Mesenchymal stem cell (in vitro differentiated cells and primary cell): ENCODE results near the gene LARGE1.

Source experiments
- DNase-seq: peaks from one replicate; pipeline ENCODE4 v3.0.0-alpha.2; 2013
- H2AFZ ChIP-seq: one replicate; pipeline ENCODE4 v1.6.1; 2013; ENCODE audit warnings: low read depth, mild to moderate bottlenecking, control low read depth, inconsistent platforms, low read length, moderate library complexity
- H2AK5ac ChIP-seq: 2 replicates; pipeline ENCODE4 v1.6.1; 2013; ENCODE audit warnings: low read length, moderate library complexity, mild to moderate bottlenecking, inconsistent platforms; ENCODE audit not compliant: severe bottlenecking
- H2BK120ac ChIP-seq: one replicate; pipeline ENCODE4 v1.6.1; 2013; ENCODE audit warnings: low read depth, mild to moderate bottlenecking, inconsistent platforms, low read length, moderate library complexity
- H2BK12ac ChIP-seq, 2 experiments: one replicate each; pipeline ENCODE4 v1.6.1; 2013; ENCODE audit warnings: inconsistent platforms in 2 of 2, low read length in 2 of 2, mild to moderate bottlenecking in 2 of 2, moderate library complexity in 2 of 2, control low read depth in 1 of 2
- H2BK15ac ChIP-seq: one replicate; pipeline ENCODE4 v1.6.1; 2013; ENCODE audit warnings: mild to moderate bottlenecking, low read depth, inconsistent platforms; ENCODE audit not compliant: poor library complexity, severe bottlenecking
- H2BK5ac ChIP-seq: 2 replicates; pipeline ENCODE4 v1.6.1; 2013; ENCODE audit warnings: low read depth, mild to moderate bottlenecking, low read length, control low read depth, inconsistent platforms; ENCODE audit not compliant: poor library complexity, severe bottlenecking
- H3K14ac ChIP-seq, 2 experiments: one replicate each; pipeline ENCODE4 v1.6.1; 2013; ENCODE audit warnings: inconsistent platforms in 2 of 2, low read length in 2 of 2, control low read depth in 1 of 2, mild to moderate bottlenecking in 1 of 2, moderate library complexity in 1 of 2
- H3K18ac ChIP-seq, 2 experiments: one replicate each; pipeline ENCODE4 v1.6.1; 2013; ENCODE audit warnings: inconsistent platforms in 2 of 2, low read length in 2 of 2, control low read depth in 1 of 2, low read depth in 1 of 2, mild to moderate bottlenecking in 1 of 2
- H3K23ac ChIP-seq, 2 experiments: one replicate each; pipeline ENCODE4 v1.6.1; 2013; ENCODE audit warnings: inconsistent platforms in 2 of 2, low read length in 2 of 2, mild to moderate bottlenecking in 2 of 2, moderate library complexity in 2 of 2, control low read depth in 1 of 2
- H3K27ac ChIP-seq: 2 replicates; pipeline ENCODE4 v1.5.1; 2013; ENCODE audit warnings: mild to moderate bottlenecking, moderate library complexity, low read length, control low read depth, inconsistent platforms; ENCODE audit not compliant: poor library complexity, severe bottlenecking
- H3K27me3 ChIP-seq, 2 experiments: 2 replicates each; pipeline versions ENCODE4 v1.6.1 to v1.7.0; 2013; ENCODE audit warnings: low read length in 2 of 2, mild to moderate bottlenecking in 2 of 2, moderate library complexity in 2 of 2, control low read depth in 1 of 2, inconsistent platforms in 1 of 2; ENCODE audit not compliant: control insufficient read depth in 1 of 2, insufficient read depth in 1 of 2
- H3K36me3 ChIP-seq, 2 experiments: 2 replicates each; pipeline versions ENCODE4 v1.6.1 to v1.7.0; 2013; ENCODE audit warnings: low read length in 2 of 2, control low read depth in 1 of 2, inconsistent platforms in 1 of 2, low read depth in 1 of 2, mild to moderate bottlenecking in 1 of 2; ENCODE audit not compliant: insufficient read depth in 2 of 2, control insufficient read depth in 1 of 2
- H3K4ac ChIP-seq, 2 experiments: one replicate each; pipeline ENCODE4 v1.6.1; 2013; ENCODE audit warnings: inconsistent platforms in 2 of 2, low read length in 2 of 2, mild to moderate bottlenecking in 2 of 2, moderate library complexity in 2 of 2, control low read depth in 1 of 2, low read depth in 1 of 2
- H3K4me1 ChIP-seq: 2 replicates; pipeline ENCODE4 v1.6.1; 2013; ENCODE audit warnings: low read depth, low read length, control low read depth; ENCODE audit not compliant: control insufficient read depth, insufficient read depth
- H3K4me2 ChIP-seq: 2 replicates; pipeline ENCODE4 v1.6.1; 2013; ENCODE audit warnings: low read length, mild to moderate bottlenecking, inconsistent platforms; ENCODE audit not compliant: poor library complexity, severe bottlenecking
- H3K4me3 ChIP-seq, 2 experiments: 2 replicates each; pipeline versions ENCODE4 v1.5.1 to v1.7.0; 2013; ENCODE audit warnings: low read length in 2 of 2, mild to moderate bottlenecking in 2 of 2, control low read depth in 1 of 2, low read depth in 1 of 2; ENCODE audit not compliant: insufficient read depth in 1 of 2
- H3K79me1 ChIP-seq: replicated peaks from 2 replicates; pipeline ENCODE4 v1.6.1; 2013; ENCODE audit warnings: mild to moderate bottlenecking, control low read depth, low read length, inconsistent platforms; ENCODE audit not compliant: poor library complexity, severe bottlenecking
- H3K9ac ChIP-seq: 2 replicates; pipeline ENCODE4 v1.7.0; 2013; ENCODE audit warnings: mild to moderate bottlenecking, low read length, moderate library complexity
- H3K9me3 ChIP-seq: 2 replicates; pipeline ENCODE4 v1.7.0; 2013; ENCODE audit warnings: mild to moderate bottlenecking, low read length; ENCODE audit not compliant: control insufficient read depth
- H4K8ac ChIP-seq: one replicate; pipeline ENCODE4 v1.6.1; 2013; ENCODE audit warnings: inconsistent platforms, mild to moderate bottlenecking, low read length, moderate library complexity
- H4K91ac ChIP-seq: one replicate; pipeline ENCODE4 v1.6.1; 2013; ENCODE audit warnings: mild to moderate bottlenecking, low read length, inconsistent platforms
- WGBS: methylation state at CpG from one replicate; pipeline ENCODE4 v1.1.7; 2013; ENCODE audit warnings: mixed read lengths; 5-methylcytosine and 5-hydroxymethylcytosine counted together

Gene LARGE1

DNA sequence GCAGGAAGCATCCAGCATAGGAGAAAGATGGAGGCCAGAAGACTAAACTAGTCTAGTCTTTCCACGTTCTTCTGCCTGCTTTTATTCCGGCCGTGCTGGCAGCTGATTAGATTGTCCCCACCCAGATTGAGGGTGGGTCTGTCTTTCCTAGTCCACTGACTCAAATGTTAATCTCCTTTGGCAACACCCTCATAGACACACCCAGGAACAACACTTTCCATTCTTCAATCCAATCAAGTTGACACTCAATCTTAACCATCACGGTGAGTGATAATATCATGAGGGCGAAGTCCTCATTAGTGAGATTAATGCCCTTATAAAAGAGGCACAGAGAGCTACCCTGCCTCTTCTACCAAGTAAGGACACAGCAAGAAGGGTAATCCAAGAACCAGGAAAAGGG lies 424.2 kb downstream of the LARGE1 start:
- Histone ChIP-seq H3K23ac (no peak overlapping the region), H2BK5ac (no peak overlapping the region), H4K8ac (no peak overlapping the region), H3K9me3 (no peaks in the 10 kb centered on the region), H3K4me2 (no peak overlapping the region), H3K36me3 (no peaks in the 10 kb centered on the region), H3K14ac (no peak overlapping the region), H3K4ac (no peak overlapping the region), H3K18ac (no peak overlapping the region), H4K91ac (no peak overlapping the region), H2BK12ac (no peak overlapping the region), H2AK5ac (no peak overlapping the region), H3K27ac (no peak overlapping the region), H3K27me3 (no peaks in the 10 kb centered on the region), H2BK15ac (no peak overlapping the region), H3K9ac (no peak overlapping the region), H3K79me1 (no peaks in the 10 kb centered on the region), H2AFZ (no peak overlapping the region), H3K4me1 (peaks cover 4% of the 10 kb centered on the region), H2BK120ac (no peak overlapping the region), H3K4me3 (no peak overlapping the region)
- no peak for DNase-seq
- 93% methylated on average over 5 of the region's 5 CpGs for WGBS

DNA sequence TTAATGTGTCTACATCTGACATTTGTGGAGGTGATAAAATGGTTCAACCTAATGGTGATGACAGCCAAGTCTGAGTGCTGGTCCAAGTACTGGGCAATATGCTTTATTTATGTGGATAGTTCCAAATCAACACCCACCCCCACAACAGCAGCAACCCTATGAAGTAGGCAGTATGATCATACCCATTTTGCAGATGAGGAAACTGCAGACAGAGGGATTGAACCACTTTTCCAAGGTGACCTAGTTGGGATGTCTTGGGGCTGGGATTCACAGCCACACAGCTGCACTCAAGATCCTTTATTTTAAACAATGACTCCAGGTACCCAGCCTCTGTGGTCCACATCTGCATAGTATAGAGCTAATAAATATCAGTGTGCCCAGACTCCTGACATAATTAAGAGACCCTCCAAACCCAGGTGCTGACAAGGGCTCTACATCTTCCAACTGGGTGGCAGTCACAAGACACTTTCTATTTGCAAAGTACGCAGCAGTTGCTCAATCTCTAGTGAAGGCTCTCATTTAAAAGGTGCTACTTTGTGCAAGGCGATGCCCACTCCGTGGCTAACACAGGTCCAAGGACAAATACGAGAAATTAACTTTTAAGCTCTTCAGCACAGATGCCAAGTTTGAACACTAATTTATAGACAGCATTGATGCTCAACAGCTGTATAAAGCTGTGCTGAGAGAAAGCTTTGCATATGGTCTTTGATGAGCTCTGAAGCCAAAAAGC lies 426.6 kb downstream of the LARGE1 start:
- 92% methylated on average over 3 of the region's 4 CpGs for WGBS
- H2BK12ac ChIP-seq, result no peak overlapping the region
- H2AK5ac ChIP-seq, result no peak overlapping the region
- no peaks in the 10 kb centered on the region for H3K9me3 ChIP-seq
- H2AFZ ChIP-seq, result no peak overlapping the region
- H3K36me3 ChIP-seq, result no peaks in the 10 kb centered on the region
- no peak overlapping the region for H3K14ac ChIP-seq
- H3K4ac ChIP-seq, result no peak overlapping the region
- H3K9ac ChIP-seq, result no peak overlapping the region
- H2BK15ac ChIP-seq, result no peak overlapping the region
- H3K4me2 ChIP-seq, result no peak overlapping the region
- H2BK5ac ChIP-seq, result no peak overlapping the region
- H3K4me1 ChIP-seq, result peaks cover 4% of the 10 kb centered on the region
- H3K18ac ChIP-seq, result no peak overlapping the region
- DNase-seq, result no peak
- H4K91ac ChIP-seq, result no peak overlapping the region
- no peak overlapping the region for H2BK120ac ChIP-seq
- H3K27ac ChIP-seq, result no peak overlapping the region
- no peak overlapping the region for H3K23ac ChIP-seq
- H3K27me3 ChIP-seq, result no peaks in the 10 kb centered on the region
- no peaks in the 10 kb centered on the region for H3K79me1 ChIP-seq
- no peak overlapping the region for H4K8ac ChIP-seq
- H3K4me3 ChIP-seq, result no peak overlapping the region

DNA sequence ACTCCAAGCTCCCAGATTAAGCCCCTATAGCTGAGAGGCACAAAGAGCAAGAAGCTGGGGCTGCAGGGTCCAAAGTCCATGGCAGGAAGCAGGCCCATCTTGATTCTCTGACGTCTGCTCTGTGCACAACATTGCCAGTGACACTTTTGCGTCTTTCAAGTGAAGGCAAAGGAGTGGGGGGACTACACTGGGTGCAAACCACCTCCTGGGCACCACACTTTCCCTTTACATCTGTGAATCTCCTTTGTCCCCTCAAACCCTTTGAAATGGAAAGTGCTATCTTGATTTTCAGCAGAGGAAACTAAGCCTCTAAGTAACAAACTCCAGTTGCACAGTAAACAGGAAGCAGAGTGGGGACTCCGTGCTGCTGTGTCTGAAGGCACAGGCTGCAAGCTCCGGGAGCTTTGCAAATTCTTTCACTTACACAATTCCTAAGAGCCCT lies 428.0 kb downstream of the LARGE1 start:
- Histone ChIP-seq H3K18ac (no peak overlapping the region), H3K27ac (no peak overlapping the region), H3K9me3 (no peaks in the 10 kb centered on the region), H3K14ac (peak overlapping the region in 1 of 2 experiments; percentile 18), H3K36me3 (no peaks in the 10 kb centered on the region), H3K23ac (no peak overlapping the region), H2AFZ (no peak overlapping the region), H3K4me3 (no peak overlapping the region), H2BK12ac (peak overlapping the region in 1 of 2 experiments; percentile 3), H2BK120ac (no peak overlapping the region), H3K9ac (no peak overlapping the region), H2AK5ac (no peak overlapping the region), H3K79me1 (no peaks in the 10 kb centered on the region), H4K8ac (no peak overlapping the region), H2BK15ac (no peak overlapping the region), H3K4me2 (no peak overlapping the region), H4K91ac (peak overlapping the region; percentile 44), H3K4ac (no peak overlapping the region), H2BK5ac (no peak overlapping the region), H3K27me3 (no peaks in the 10 kb centered on the region), H3K4me1 (peaks cover 4% of the 10 kb centered on the region)
- 25% methylated on average over 4 of the region's 4 CpGs for WGBS
- peak; percentile 51 for DNase-seq

DNA sequence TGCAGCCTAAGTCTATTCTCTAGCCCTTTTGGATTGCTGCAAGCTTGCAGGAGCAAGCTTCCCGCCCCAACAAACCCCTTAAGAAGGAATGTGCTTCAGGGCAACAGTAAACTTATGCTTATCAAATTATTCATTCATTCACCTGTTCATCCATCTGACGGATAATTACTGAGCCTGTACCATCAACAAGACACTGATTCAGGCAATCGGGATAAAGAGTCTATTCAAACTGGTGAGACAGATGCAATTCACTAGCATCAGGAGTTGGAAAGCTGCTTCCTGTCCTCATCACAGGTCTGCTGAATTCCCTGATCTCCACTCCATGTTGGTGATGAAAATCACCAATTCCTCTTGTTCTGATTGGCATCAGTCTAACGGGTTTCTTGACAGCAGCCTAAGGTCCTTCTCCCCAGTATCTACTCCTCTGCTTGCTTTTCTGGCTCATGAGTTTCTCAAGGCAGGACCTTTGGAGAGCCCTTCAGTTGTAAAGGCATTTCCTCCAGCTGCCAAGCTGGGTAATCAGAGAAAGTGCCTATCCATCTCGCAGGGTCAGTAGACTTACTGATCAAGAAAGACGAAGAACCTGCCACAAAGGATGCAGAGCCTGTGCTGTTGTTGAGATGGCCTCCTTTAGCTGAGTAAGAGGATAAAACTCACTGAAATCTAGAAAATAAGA lies 433.1 kb downstream of the LARGE1 start:
- no peak overlapping the region for H2BK120ac ChIP-seq
- H2BK15ac ChIP-seq, result no peak overlapping the region
- no peak overlapping the region for H3K4me3 ChIP-seq
- H3K23ac ChIP-seq, result no peak overlapping the region
- no peak overlapping the region for H2BK5ac ChIP-seq
- WGBS, result 93% methylated on average over 6 of the region's 6 CpGs
- no peak overlapping the region for H2AK5ac ChIP-seq
- H3K79me1 ChIP-seq, result no peaks in the 10 kb centered on the region
- no peak overlapping the region for H3K27ac ChIP-seq
- no peak overlapping the region for H3K18ac ChIP-seq
- H4K8ac ChIP-seq, result no peak overlapping the region
- H3K36me3 ChIP-seq, result no peaks in the 10 kb centered on the region
- no peak overlapping the region for H2BK12ac ChIP-seq
- no peak overlapping the region for H3K14ac ChIP-seq
- no peak overlapping the region for H3K9ac ChIP-seq
- H4K91ac ChIP-seq, result no peak overlapping the region
- no peaks in the 10 kb centered on the region for H3K9me3 ChIP-seq
- H3K27me3 ChIP-seq, result no peaks in the 10 kb centered on the region
- H3K4me2 ChIP-seq, result no peak overlapping the region
- peaks cover 3% of the 10 kb centered on the region for H3K4me1 ChIP-seq
- no peak overlapping the region for H2AFZ ChIP-seq
- DNase-seq, result no peak
- no peak overlapping the region for H3K4ac ChIP-seq
